ENCODE data around the gene MPG.

DNA sequence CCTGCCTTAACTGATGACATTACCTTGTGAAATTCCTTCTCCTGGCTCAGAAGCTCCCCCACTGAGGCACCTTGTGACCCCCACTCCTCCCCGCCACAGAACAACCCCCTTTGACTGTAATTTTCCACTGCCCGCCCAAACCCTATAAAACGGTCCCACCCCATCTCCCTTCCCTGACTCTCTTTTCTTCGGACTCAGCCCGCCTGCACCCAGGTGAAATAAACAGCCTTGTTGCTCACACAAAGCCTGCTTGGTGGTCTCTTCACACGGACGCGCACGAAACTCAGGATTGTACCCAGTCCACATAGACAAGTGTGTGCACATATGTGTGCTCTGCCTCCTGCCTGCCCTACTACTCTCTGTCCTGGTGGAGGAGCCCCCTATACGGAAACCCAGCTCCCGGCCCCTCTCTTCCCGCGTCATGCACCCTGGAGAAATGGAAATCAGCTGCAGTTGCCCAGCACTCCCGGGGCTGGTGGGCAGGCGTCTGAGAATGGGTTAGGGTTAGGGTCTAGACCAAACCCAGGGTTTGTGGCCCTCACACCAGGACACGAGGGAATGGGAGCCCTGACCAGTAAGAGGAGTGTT is 3.2 kb upstream of the MPG start:
- no peak for TF ChIP-seq CTCF (IDR thresholded peaks at IDR 0.05; ENCODE audit: poor library complexity, severe bottlenecking)
- no peak for TF ChIP-seq MXI1 (conservative IDR thresholded peaks at IDR 0.05; ENCODE audit: poor library complexity, severe bottlenecking)
- TF ChIP-seq SMC3 (conservative IDR thresholded peaks at IDR 0.05; ENCODE audit: poor library complexity) = no peak
- no peak for TF ChIP-seq EZH2 (IDR thresholded peaks at IDR 0.05; ENCODE audit: borderline replicate concordance, insufficient read depth, low read length, poor library complexity, severe bottlenecking)
- TF ChIP-seq EP300 (conservative IDR thresholded peaks at IDR 0.05; ENCODE audit: poor library complexity, severe bottlenecking) = no peak
- no peak for TF ChIP-seq REST (IDR thresholded peaks at IDR 0.05; ENCODE audit: borderline replicate concordance)
- TF ChIP-seq RAD21 (conservative IDR thresholded peaks at IDR 0.05) = no peak
- no peak for TF ChIP-seq POLR2AphosphoS5 (IDR thresholded peaks at IDR 0.05)

Data from neural cell (in vitro differentiated cells).